22Rv1 (cell line): ENCODE measurements around the gene LFNG.

ENCODE experiments used
- CTCF ChIP-seq: fragments of 450-650 bp; IDR thresholded peaks from 2 replicates; pipeline ENCODE4 v1.5.1; 2017; ENCODE audit warnings: mild to moderate bottlenecking
- ZFX ChIP-seq: fragments of 450-650 bp; IDR thresholded peaks from 2 replicates; pipeline ENCODE4 v1.6.1; 2017; ENCODE audit warnings: antibody characterized with exemption, borderline replicate concordance

DNA sequence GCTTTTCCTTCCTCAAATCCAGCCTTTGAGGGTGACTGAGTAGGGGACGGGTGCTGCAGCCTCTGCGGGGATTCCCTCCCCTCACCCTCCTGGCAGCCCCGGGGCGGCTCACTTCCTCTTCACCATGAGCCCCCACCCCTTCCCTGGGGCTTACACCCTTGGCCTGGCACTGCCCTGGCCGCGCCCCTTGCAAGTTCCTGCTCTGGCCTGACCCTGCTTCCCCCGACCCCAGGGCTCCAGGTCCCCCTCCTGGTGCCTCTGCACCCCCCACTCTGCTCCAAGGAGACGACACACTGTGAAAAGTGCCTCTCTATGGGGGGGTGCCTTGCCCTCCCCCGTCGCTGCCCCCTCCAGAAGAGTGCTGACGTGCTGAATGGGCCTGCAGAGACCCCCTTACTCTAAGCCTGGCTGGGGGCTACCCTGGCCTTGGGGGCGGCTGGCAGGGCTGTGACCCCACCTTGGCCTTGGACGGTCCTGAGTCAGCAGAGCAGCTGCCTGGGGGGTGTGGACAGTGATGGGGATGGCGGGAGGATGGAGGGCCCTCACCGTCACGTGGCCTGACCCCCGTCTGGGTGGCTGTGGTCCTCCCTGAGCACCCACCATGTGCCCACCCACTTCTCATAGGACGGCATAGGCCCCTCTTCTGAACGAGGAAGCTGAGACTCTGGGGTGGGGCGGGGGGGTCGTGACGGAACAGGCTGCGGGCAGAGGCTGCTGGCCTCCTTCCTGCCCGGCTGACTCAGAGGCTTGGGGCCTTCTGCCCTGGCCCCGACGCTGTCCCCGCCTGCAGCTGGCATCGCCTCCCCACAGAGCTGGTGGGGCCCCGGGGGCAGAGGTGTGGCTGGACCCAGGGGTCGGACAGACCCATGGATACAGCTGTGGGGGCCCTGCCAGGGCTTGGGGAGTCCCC is 9.8 kb downstream of the LFNG start:
- TF ChIP-seq CTCF (no peak), ZFX (no peak)
